ENCODE results near the gene PEX10.

The PEX10 gene

DNA sequence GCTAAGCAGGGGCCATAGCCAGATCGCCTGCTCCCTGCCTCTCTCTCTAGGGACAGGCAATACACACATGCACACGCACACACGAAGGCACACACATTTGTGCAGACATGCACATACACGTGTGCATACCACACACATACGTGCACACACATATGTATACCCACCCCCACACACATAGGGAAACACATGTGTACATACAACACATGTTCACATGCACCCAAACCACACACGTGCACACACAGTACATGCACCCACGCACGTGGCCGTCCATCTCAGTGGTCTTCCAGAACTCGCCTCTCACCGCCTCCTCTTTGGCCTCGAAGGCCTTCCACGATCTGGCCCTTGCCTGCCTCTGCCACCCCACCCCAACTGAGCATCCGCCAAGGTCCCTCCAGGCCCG, 25.3 kb upstream of the PEX10 start:
- H3K4me3 ChIP-seq (ENCODE audit: low read length), result no peak overlapping the region
- TF ChIP-seq, protein P1, sequence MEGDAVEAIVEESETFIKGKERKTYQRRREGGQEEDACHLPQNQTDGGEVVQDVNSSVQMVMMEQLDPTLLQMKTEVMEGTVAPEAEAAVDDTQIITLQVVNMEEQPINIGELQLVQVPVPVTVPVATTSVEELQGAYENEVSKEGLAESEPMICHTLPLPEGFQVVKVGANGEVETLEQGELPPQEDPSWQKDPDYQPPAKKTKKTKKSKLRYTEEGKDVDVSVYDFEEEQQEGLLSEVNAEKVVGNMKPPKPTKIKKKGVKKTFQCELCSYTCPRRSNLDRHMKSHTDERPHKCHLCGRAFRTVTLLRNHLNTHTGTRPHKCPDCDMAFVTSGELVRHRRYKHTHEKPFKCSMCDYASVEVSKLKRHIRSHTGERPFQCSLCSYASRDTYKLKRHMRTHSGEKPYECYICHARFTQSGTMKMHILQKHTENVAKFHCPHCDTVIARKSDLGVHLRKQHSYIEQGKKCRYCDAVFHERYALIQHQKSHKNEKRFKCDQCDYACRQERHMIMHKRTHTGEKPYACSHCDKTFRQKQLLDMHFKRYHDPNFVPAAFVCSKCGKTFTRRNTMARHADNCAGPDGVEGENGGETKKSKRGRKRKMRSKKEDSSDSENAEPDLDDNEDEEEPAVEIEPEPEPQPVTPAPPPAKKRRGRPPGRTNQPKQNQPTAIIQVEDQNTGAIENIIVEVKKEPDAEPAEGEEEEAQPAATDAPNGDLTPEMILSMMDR (conservative IDR thresholded peaks at IDR 0.05; ENCODE audit: low read length), result no peak
- no peak for DNase-seq (ENCODE audit: low read depth)

DNA sequence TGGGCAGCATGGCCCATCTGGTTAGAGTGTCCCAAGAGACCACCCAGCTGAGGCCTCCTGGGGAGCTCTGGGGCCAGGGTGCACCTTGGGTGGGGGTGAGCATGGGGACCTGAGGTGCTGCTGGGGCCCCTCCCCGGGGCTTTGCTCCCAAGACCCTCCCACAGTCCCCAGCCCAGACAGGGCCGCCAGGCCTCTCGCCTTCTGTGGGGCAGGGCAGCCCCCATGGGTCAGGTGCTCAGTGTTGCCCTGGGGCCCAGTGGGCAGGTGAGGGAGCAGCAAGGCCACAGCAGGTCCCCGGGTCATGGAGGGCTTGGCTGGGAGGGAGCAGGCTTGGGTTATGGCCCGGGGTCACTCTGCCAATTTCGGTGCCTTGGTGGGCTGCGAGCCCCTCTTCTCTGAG, 24.5 kb upstream of the PEX10 start:
- H3K4me3 ChIP-seq (ENCODE audit: low read length), result no peak overlapping the region
- TF ChIP-seq, protein P1 (conservative IDR thresholded peaks at IDR 0.05; ENCODE audit: low read length), result no peak
- DNase-seq (ENCODE audit: low read depth), result no peak

DNA sequence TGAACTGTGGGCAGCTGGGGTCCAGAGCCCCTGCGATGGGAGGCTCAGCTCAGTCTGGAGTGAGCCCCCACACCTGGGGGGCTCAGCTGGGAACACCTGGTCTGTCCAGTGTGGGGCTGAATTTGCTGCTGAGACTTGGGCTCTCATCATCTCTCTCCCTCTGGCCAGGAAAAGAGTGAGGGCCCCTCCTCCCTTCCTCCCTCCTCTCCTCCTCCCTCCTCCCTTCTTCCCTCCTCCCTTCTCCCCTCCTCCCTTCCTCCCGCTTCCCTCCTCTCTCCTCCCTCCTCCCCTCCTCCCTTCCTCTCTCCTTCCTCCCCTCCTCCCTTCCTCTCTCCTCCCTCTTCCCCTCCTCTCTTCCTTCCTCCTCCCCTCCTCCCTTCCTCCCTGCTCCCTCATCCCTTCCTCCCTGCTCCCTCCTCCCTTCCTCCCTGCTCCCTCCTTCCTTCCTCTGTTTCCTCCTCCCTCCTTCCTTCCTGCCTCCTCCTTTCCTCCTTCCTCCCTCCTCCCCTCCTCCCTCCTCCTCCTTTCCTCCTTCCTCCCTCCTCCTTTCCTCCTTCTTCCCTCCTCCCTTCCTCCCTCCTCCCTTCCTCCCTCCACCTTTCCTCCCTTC, 23.5 kb upstream of the PEX10 start:
- H3K4me3 ChIP-seq (ENCODE audit: low read length), result no peak overlapping the region
- TF ChIP-seq, protein P1 (conservative IDR thresholded peaks at IDR 0.05; ENCODE audit: low read length), result no peak
- no peak for DNase-seq (ENCODE audit: low read depth)

DNA sequence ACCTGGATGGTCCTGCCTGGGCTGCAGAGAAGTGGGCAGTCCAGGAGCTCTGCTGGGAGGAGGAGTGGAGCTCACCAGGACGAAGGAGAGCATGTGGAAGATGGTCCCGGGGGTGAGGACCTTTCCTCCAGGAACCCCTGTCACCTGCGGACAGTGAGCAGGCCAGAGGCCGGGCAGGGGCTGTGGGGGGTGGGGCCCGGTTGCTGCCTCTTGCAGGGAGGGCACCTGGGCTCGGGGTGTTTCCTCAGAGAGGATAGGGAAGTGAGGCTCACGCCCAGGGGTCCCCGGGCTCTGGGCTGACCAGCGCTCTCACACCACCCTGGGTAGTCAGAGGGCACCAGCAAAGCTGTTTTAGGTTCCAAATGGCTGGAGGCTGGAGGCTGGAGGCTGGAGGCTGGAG, 22.7 kb upstream of the PEX10 start:
- TF ChIP-seq, protein P1 (conservative IDR thresholded peaks at IDR 0.05; ENCODE audit: low read length), result no peak
- no peak for DNase-seq (ENCODE audit: low read depth)
- H3K4me3 ChIP-seq (ENCODE audit: low read length), result no peak overlapping the region

DNA sequence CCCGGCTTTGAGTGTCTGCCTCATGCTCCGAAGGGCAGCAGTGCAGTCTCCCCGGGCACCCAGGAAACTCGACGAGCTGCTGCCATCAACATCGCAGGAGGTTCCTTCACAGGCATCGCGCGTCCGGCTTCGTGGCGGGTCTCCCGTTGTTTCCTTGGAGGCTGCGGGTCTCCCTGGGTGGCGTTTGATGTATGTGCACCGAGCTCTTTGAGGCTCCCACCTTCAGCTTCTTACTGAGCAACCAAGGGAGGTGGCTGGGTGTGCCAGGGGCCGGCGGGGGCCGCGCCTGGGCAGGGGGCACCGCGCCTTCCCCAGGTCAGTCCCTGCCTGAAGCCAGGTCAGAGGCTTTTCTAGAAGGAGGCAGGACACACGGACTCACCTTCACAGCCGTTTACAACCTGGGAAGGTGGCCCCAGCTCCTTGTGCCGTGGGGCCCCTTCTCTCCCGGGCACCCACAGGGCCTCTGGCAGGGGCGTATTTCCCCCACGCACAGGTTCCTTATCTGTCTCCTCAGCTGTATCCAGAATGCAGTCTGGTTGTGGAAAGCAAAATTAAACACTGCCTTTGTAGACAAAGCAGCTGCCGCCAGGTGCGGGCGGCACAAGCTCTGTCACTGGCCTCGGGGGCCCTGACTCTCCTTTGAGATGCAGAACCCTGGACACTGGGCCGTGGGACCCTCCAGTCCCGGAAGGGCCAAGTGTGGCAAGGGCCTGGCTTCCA, 21.7 kb upstream of the PEX10 start:
- TF ChIP-seq, protein P1 (conservative IDR thresholded peaks at IDR 0.05; ENCODE audit: low read length), result no peak
- no peak for DNase-seq (ENCODE audit: low read depth)
- H3K4me3 ChIP-seq (ENCODE audit: low read length), result no peak overlapping the region

DNA sequence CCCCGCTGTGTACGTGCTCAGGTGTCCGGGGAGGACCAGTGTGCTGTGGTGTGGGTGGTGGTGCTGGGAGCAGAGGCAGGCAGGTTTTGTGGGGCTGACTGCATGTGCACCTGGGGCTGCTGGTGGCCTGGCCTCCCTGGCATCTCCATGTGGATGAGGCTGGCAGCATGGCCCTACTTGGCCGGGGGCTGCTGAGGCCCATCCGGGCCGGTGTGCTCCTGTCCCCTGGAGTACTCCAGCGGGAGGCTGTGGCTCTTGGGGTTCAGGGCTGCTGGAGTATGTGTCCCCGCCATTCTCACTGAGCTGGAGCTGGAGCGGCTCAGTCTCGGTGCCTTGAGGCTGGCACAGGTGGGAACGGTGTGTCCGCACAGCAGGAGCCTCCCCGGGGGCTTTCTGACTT, 20.8 kb upstream of the PEX10 start:
- DNase-seq (ENCODE audit: low read depth), result no peak
- TF ChIP-seq, protein P1 (conservative IDR thresholded peaks at IDR 0.05; ENCODE audit: low read length), result no peak
- no peak overlapping the region for H3K4me3 ChIP-seq (ENCODE audit: low read length)

DNA sequence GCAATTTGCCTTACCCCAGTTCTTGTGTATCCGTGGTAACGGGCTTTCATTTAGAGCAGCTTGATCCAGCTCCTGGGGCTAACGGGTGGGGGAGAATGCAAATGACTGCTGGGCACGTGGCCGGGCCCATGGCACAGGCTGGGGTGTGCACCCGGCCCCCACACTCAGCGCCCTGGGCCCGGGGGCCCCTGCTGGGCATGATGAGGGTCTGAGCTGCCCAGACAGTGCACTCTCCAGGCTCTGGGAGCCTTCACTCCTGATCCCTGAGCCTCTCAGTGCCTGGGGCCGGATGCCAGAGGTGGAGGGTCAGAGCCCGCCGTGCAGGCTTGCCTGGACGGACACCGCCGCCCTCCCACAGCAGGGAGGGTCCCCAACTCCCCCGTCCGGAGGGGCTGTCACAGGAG, 20.1 kb upstream of the PEX10 start:
- no peak for DNase-seq (ENCODE audit: low read depth)
- TF ChIP-seq, protein P1 (conservative IDR thresholded peaks at IDR 0.05; ENCODE audit: low read length), result no peak
- H3K4me3 ChIP-seq (ENCODE audit: low read length), result no peak overlapping the region

Measured in AG10803 (cell line).